ENCODE results near the gene SF3A2.
"Not testable (repeated sequence)": the region's sequence is repeated elsewhere in the genome, so short reads cannot be mapped to it uniquely, and the experiment has no call there.

Gene SF3A2

DNA sequence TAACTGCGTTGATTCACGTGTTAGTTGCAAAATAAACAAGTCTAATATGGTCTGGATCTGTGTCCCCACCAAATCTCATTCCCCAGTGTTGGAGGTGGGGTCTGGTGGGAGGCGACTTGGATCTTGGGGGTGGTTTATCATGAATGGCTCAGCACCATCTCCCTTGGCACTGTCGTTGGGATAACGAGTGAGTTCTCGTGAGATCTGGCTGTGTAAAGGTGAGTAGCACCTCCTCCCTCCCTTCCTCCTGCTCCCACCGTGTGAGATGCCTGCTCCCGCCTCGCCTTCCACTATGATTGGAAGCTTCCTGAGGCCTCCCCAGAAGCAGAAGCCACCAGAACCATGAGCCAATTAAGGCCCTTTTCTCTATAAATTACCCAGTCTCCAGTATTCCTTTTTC is 40.5 kb downstream of the SF3A2 start:
- no peak for DNase-seq

- no peak for DNase-seq
Measured at GRCh38 chr19:2278459-2279158, 42.0 kb downstream of the SF3A2 start.

DNA sequence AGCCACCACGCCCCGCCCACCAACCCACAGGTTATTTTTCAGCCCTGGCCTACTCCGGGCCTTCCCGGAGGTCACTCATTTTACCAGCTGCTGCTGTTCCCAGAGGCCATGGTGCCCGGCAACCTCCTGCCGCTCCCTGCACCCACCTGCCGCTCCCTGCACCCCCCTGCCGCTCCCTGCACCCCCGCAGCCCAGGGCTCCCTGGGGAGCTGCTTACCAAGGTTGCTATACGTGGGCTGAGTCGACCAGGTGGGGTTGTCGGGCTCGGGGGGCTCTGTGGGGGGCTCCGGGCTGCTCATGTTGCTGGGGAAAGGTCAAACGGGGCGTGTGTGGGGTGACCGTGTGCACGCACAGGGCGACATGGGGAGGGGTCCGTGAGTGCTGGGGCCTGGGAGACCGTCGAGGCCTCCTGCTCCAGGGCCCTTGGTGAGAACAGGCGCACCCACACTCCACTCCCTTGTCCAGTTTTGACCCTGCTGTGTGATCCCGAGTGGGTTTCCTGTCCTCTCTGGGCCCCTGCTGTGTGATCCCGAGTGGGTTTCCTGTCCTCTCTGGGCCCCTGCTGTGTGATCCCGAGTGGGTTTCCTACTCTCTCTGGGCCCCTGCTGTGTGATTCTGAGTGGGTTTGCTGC is 44.1 kb downstream of the SF3A2 start:
- DNase-seq = no peak

DNA sequence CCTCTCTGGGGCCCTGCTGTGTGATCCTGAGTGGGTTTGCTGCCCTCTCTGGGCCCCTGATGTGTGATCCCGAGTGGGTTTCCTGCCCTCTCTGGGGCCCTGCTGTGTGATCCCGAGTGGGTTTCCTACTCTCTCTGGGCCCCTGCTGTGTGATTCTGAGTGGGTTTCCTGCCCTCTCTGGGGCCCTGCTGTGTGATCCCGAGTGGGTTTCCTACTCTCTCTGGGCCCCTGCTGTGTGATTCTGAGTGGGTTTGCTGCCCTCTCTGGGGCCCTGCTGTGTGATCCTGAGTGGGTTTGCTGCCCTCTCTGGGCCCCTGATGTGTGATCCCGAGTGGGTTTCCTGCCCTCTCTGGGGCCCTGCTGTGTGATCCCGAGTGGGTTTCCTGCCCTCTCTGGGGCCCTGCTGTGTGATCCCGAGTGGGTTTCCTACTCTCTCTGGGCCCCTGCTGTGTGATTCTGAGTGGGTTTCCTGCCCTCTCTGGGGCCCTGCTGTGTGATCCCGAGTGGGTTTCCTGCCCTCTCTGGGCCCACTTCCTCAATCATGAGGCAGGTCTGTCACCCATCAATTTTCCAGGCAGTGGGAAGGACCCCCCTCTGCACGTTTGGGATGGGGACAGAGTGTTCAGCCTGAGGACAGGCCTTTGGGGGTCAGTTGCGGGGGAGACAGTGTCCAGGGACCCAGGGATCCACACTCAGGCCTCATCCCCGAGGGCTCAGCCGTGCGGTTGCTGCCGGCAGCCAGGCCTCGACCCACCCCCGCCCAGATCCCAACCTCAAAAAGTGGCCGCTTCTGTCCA is 44.8 kb downstream of the SF3A2 start:
- not testable (repeated sequence) for DNase-seq

DNA sequence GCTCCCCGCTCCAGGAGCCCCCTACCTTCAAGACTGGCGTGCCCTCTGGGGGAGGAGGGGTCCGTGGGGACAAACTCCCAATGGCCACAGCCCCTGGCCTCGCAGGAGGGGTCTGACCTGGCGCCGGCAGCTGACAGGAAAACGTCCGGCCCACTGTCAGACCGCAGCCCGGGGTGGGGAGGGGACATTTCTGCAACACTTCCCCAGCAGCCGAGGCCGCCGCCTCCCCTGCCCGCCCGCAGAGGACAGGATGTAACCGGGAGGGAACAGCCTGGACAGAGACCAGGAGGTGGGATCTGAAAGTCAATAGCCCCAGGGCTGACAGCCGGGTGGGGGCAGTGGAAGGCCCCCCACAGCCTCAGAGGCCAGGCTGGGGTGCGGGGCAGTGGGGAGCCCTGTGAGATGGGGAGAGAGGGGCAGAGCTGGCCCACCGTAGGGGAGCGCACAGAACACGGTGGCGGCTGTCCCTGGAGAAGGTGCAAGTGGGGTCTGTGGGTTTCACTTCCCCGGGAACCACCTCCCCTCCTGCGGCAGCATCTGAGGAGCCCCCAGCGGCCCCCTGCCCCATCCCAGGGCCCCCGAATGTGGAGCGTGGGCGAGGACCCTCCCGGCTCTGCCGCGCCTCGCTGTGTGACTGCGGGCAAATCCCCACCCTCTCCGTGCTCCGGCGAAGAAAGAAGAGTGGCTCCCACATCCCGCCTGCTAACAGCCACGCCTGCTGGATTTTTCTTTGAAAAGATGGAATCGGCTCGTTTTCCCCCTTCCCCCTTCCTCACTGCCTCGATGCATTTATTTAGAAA is 45.6 kb downstream of the SF3A2 start, which contains the start of gene PEAK3:
Gene PEAK3 (minus strand): TSS at position 114 of the 800 bp plus-strand sequence. CDS start 1,244 bp downstream, outside the sequence.
- no peak for DNase-seq

DNA sequence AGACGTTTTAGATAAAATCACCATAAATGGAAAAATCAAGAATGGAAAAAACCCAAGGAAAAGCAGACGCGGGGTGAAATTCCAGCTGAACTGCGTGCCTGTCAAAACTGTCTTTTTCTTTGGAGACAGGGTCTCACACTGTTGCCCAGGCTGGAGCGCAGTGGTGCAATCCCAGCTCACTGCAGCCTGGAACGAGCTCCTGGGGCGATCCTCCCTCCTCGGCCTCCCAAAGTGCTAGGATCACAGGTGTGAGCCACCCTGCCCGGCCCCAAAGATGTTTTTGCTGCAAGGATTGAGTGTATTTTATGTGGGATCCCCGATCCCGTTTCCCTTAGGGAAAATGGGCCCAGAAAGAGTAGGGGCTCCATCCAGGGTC is 46.2 kb downstream of the SF3A2 start:
- DNase-seq = no peak

GRCh38 chr19:2283835-2284507 is 47.3 kb downstream of the SF3A2 start:
- no peak for DNase-seq

GRCh38 chr19:2286402-2287140 is 49.9 kb downstream of the SF3A2 start:
- DNase-seq = no peak

DNA sequence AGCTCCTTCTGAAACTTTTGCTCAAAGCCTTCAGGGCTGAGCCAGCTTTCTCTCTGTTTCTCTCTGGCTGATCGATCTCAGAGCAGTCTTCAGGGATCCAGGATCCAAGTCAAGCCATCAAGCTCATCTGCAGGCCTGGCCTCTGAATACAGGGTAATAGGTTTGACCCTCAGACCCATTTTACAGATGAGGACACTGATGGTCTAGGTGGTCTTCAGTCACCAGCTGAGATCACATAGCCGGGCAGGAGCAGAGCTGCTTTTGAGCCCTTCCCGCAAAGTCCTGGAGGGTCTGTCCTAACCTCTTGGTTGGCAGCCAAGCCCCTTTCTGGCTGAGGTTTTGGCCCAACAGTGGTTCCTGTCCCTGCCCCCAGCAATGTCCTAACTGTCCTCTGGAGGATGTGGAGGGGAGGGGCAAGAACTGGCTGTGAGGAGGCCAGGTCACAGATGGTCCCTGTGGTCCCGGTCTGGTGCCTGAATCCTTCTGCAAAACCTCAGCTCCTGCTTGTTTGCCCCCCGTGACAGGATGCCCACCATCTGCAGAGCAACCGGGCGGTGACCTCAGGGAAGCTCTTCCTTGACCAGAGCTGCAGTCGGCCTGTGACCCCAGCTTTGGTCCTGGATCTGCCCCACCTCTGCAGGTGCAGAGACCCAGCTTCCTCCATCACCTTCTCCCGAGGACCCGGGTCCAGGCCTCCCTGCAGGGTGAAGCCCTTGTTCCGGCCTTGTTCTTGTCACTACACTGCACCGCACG is 51.1 kb downstream of the SF3A2 start:
- no peak for DNase-seq

- DNase-seq = no peak
Measured at GRCh38 chr19:2288338-2288817, 51.8 kb downstream of the SF3A2 start.

DNA sequence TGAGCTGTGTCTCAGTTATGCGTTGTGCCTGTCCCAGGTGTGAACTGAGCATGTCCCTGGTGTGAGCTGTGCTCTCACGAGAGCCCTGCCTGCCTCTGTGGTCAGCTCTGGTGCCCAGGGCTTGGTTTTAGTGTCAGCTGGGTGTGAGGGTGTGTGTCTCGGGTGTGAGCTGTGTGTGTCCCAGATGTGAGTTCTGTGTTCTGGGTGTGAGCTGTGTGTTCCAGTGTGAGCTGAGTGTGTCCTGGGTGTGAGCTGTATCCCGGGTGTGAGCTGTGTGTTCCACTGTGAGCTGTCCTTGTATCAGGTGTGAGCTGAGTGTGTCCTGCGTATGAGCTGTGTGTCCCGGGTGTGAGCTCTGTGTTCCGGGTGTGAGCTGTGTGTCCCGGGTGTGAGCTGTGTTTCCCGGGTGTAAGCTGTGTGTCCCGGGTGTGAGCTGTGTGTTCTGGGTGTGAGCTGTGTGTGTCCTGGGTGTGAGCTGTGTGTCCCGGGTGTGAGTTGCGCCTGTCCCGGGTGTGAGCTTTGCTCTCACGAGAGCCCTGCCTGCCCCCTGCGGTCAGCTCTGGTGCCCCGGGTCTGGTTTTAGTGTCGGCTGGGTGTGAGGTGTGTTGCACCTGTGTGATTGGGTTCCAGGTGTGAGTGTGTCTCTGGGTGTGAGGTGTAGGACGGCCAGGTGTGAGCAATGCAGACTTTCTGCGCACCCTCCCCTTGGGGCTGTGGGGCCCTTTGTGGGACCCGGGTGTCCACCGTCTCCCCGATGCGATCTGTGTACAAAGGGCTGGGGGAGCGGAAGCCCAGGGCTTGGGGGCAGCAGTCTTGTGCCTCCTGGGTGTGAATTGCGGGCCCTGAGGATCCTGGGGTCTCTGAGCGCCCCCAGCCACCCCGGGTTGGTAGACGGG is 52.4 kb downstream of the SF3A2 start:
- DNase-seq = no peak

DNA sequence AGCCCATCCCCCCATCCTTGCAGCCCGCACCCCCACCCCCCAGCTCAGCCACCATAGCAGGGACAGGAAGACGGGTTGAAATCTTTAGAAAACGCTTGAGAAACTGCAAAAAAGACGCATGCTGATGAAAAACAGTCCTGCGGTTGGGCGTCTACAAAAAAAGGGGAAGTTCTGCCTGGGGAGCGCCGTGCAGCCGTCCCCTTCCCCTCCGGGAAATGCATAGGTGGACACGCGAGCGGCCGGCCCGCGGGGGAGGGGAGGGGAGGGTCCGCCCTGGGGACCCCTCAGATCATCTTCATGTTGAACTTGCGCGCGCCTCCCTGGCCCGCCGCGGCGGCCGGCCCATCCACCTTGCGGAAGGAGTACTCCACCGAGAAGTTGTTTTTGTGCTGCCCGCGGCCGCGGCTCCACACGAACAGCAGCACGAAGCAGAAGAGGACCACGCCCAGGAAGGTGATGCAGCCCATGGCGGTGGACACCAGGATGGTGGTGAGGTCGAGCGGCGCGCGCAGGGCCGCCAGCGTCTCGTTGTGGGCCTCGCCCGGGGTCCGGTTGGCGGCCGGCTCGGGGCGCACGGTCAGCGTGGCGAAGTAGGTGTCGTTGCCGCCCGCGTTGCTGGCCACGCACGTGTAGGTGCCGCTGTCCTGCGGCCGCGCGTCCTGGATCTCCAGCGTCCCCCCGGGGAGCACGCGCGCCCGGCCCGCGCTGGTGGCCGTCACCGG is 53.3 kb downstream of the SF3A2 start:
- no peak for DNase-seq

- no peak for DNase-seq
Measured at GRCh38 chr19:2290441-2291184, 54.0 kb downstream of the SF3A2 start.

- DNase-seq = no peak
Measured at GRCh38 chr19:2291185-2291751, 54.6 kb downstream of the SF3A2 start.

GRCh38 chr19:2294687-2295335 is 58.2 kb downstream of the SF3A2 start:
- DNase-seq = no peak

DNA sequence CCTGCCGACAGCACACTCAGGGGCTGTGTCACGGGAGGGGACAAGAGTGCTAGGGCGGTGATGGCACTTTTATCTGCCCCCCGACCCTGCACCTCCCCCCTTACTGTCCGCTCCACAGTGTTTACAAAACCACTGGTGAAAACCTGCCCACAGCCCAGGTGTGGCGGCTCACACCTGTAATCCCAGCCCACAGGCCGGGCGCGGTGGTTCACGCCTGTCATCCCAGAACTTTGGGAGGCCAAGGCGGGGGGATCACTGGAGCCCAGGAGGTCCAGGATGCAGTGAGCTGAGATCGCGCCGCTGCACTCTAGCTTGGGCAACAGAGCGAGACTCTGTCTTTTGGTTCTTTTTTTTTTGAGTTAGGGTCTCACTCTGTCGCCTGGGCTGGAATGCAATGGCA is 59.5 kb downstream of the SF3A2 start:
- no peak for DNase-seq
